Peyer's patch (tissue), 4 donors: ENCODE data around the gene PPP1R14D. TPM values are rescaled to one million over a fixed set of nuclear protein-coding genes. Genes with fewer than 3 reads are reported as not detected.
A peak's percentile ranks its signal among the peaks of the same experiment; 100 is the strongest.

Experiments used
- DNase-seq, 3 donors: peaks; one replicate each; pipeline ENCODE4 v3.0.0-alpha.2; 2017 to 2019
- H3K27ac ChIP-seq, 4 donors: fragments of 200-600 bp; sonication (generic); one replicate each; pipeline ENCODE4 v1.5.1; 2016 to 2019
- H3K27me3 ChIP-seq, 2 donors: fragments of 200-600 bp; sonication (generic); one replicate each; pipeline ENCODE4 v1.5.1; 2019
- H3K36me3 ChIP-seq, 3 donors: fragments of 200-600 bp; sonication (generic); one replicate each; pipeline ENCODE4 v1.5.1; 2016 to 2019
- H3K4me1 ChIP-seq, 4 donors: fragments of 200-600 bp; sonication (generic); one replicate each; pipeline ENCODE4 v1.5.1; 2016 to 2019
- H3K4me3 ChIP-seq, 4 donors: fragments of 200-600 bp; sonication (generic); 1 replicate in 3 of 4; 2 replicates in 1 of 4; pipeline ENCODE4 v1.5.1; 2016 to 2019; ENCODE audit warnings: mild to moderate bottlenecking in 1 of 4
- H3K9me3 ChIP-seq, 4 donors: fragments of 200-600 bp; sonication (generic); one replicate each; pipeline ENCODE4 v1.5.1; 2016 to 2019; ENCODE audit warnings: mild to moderate bottlenecking in 1 of 4
- CTCF ChIP-seq, 6 experiments: fragments of 450-650 bp in 4 of 6; fragments of 200-600 bp in 2 of 6; sonication (generic) in 1 of 6; IDR thresholded peaks; one replicate each; pipeline ENCODE4 v1.5.1; 2017 to 2019; ENCODE audit warnings: antibody characterized with exemption in 6 of 6, mild to moderate bottlenecking in 3 of 6, moderate library complexity in 1 of 6
- POLR2A ChIP-seq, 2 donors: fragments of 450-650 bp; IDR thresholded peaks; one replicate each; pipeline ENCODE4 v1.5.1; 2017; ENCODE audit warnings: antibody characterized with exemption in 2 of 2, mild to moderate bottlenecking in 2 of 2, moderate library complexity in 2 of 2
- total RNA-seq, 4 donors: library from RNA; depleted of rRNA; stranded (reverse); fragments of >200 nt; gene quantifications; one replicate each; pipeline ENCODE4 v1.1.0, GENCODE V29; 2016

PPP1R14D gene
- total RNA-seq, 4 donors from 2014 or later: 42.9 to 217 (median 148) TPM

DNA sequence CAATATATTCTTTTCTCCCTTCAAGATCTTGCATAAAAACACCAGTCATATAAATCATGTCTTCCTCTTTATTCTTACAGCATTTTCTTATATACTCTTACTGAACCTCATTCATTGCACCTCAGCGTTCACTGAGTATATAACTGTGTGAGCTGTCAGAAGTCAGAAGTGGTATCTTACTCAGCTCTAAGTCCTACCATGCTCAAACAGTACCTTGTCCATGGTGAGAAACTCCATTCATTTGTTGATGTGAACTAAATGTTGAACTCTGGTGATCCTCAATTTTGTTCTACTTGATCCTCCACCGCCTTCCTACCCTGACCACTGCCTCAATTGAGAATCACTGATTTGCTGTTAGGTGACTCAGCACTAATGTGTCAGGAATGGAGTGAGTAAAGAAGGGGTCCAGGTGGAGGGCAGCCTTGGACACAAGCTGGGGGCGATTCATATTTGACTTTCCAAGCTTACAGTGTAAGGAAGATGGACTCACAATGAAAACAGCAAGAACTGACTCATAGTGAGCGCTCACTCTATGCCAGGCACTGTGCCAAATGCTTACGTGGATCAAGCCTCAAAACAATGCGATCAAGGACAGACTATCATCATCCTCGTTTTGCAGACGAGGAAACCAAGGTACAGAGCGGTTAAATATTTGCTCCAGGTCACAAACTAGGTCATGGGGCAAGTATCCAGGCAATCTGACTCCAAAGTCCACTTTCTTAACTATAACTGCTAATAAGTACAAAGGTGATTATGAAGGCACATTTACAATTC, 35.1 kb downstream of the PPP1R14D start:
- TF ChIP-seq CTCF (IDR thresholded peaks at IDR 0.05): no peak
- TF ChIP-seq POLR2A (IDR thresholded peaks at IDR 0.05): no peak
- Histone ChIP-seq H3K9me3 (no peaks in the 10 kb centered on the region), H3K27me3 (no peaks in the 10 kb centered on the region), H3K36me3 (peaks cover 0 to 12% (median 0%) of the 10 kb centered on the region in 3 donors), H3K27ac (peak overlapping the region in 3 of 4 donors; percentile 35 to 80 (median 71)), H3K4me3 (no peak overlapping the region), H3K4me1 (peaks cover 0 to 33% (median 2%) of the 10 kb centered on the region in 4 donors)
- DNase-seq: peak in 2 of 3 donors; percentile 86 to 92

GRCh38 chr15:40792394-40792793, 36.1 kb downstream of the PPP1R14D start:
- peaks cover 0 to 12% (median 0%) of the 10 kb centered on the region in 3 donors for H3K36me3 ChIP-seq
- no peak overlapping the region for H3K4me3 ChIP-seq
- no peaks in the 10 kb centered on the region for H3K27me3 ChIP-seq
- no peak for TF ChIP-seq CTCF (IDR thresholded peaks at IDR 0.05)
- TF ChIP-seq POLR2A (IDR thresholded peaks at IDR 0.05): no peak
- peaks cover 0 to 40% (median 6%) of the 10 kb centered on the region in 4 donors for H3K4me1 ChIP-seq
- H3K27ac ChIP-seq: peak overlapping the region in 1 of 4 donors; percentile 55
- H3K9me3 ChIP-seq: no peaks in the 10 kb centered on the region
- no peak for DNase-seq

GRCh38 chr15:40790718-40791117, 37.8 kb downstream of the PPP1R14D start:
- peaks cover 0 to 12% (median 0%) of the 10 kb centered on the region in 3 donors for H3K36me3 ChIP-seq
- H3K27ac ChIP-seq: no peak overlapping the region
- no peak for TF ChIP-seq CTCF (IDR thresholded peaks at IDR 0.05)
- no peak for TF ChIP-seq POLR2A (IDR thresholded peaks at IDR 0.05)
- H3K4me1 ChIP-seq: peaks cover 0 to 52% (median 6%) of the 10 kb centered on the region in 4 donors
- no peaks in the 10 kb centered on the region for H3K27me3 ChIP-seq
- H3K4me3 ChIP-seq: no peak overlapping the region
- DNase-seq: no peak
- H3K9me3 ChIP-seq: no peaks in the 10 kb centered on the region

DNA sequence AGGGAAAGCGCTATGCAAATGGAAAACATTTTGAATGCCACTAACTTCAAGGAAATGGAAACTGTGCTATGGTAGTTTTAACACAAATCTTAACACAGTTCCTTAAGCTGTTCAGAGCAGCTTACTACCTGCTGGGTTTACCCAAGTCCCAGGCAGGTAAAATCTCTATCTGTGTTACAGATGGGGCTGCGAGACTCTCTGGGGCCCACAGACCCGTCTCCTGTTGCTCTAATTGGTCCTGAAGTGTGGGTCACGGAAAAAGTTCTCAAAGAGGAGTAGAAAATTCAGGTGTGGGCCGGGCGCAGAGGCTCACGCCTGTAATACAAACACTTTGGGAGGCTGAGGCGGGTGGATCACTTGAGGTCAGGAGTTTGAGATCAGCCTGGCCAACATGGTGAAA, 38.5 kb downstream of the PPP1R14D start:
- Histone ChIP-seq H3K36me3 (peaks cover 0 to 12% (median 0%) of the 10 kb centered on the region in 3 donors), H3K27ac (no peak overlapping the region), H3K4me1 (peaks cover 0 to 50% (median 5%) of the 10 kb centered on the region in 4 donors), H3K4me3 (no peak overlapping the region), H3K27me3 (no peaks in the 10 kb centered on the region), H3K9me3 (no peaks in the 10 kb centered on the region)
- TF ChIP-seq CTCF (IDR thresholded peaks at IDR 0.05): no peak
- TF ChIP-seq POLR2A (IDR thresholded peaks at IDR 0.05): no peak
- DNase-seq: no peak

- H3K27me3 ChIP-seq: no peaks in the 10 kb centered on the region
- H3K4me1 ChIP-seq: peaks cover 0 to 41% (median 5%) of the 10 kb centered on the region in 4 donors
- H3K9me3 ChIP-seq: no peaks in the 10 kb centered on the region
- DNase-seq: no peak
- TF ChIP-seq POLR2A (IDR thresholded peaks at IDR 0.05) (no peak), CTCF (IDR thresholded peaks at IDR 0.05) (no peak)
- H3K36me3 ChIP-seq: peaks cover 0 to 12% (median 0%) of the 10 kb centered on the region in 3 donors
- peak overlapping the region in 2 of 4 donors; percentile 13 to 26 for H3K27ac ChIP-seq
- no peak overlapping the region for H3K4me3 ChIP-seq
Measured at GRCh38 chr15:40789119-40789518, 39.4 kb downstream of the PPP1R14D start.
